Measurements from ENCODE around the gene PBXIP1.
"Not testable (repeated sequence)": the region's sequence is repeated elsewhere in the genome, so short reads cannot be mapped to it uniquely, and the experiment has no call there.

The PBXIP1 gene

DNA sequence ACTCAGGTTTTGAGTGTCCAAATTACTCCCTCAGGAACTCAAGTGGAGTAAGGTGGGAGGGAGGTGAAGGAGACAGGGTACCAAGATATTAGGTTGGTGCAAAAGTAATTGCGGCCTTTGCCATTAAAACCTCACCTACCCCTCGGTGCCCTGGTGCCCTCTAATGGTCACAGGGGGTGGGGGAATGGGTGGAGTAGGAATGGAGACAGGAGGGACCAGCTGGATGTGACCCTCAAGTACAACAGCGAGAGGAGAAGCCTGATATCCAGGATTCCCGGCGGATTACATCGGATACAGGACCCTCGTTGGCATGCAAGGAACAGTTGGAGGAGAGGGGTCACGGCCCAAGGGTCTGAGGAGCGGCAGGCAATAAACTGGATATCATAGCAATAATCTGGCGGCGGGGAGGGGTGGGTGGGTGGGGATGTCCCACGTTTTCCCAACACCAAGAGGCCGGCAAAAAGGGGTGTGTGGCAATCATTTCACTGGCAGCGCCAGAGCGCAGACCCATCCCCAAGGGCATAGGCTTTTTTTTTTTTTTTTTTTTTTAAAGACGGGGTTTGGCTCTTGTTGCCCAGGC is 42.4 kb upstream of the PBXIP1 start:
- TF ChIP-seq, protein P1, sequence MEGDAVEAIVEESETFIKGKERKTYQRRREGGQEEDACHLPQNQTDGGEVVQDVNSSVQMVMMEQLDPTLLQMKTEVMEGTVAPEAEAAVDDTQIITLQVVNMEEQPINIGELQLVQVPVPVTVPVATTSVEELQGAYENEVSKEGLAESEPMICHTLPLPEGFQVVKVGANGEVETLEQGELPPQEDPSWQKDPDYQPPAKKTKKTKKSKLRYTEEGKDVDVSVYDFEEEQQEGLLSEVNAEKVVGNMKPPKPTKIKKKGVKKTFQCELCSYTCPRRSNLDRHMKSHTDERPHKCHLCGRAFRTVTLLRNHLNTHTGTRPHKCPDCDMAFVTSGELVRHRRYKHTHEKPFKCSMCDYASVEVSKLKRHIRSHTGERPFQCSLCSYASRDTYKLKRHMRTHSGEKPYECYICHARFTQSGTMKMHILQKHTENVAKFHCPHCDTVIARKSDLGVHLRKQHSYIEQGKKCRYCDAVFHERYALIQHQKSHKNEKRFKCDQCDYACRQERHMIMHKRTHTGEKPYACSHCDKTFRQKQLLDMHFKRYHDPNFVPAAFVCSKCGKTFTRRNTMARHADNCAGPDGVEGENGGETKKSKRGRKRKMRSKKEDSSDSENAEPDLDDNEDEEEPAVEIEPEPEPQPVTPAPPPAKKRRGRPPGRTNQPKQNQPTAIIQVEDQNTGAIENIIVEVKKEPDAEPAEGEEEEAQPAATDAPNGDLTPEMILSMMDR (IDR thresholded peaks at IDR 0.05; ENCODE audit: insufficient read depth, missing control alignments): peak; percentile 17
- FAIRE-seq (no peak), DNase-seq (ENCODE audit: insufficient read length, low spot score) (no peak)

DNA sequence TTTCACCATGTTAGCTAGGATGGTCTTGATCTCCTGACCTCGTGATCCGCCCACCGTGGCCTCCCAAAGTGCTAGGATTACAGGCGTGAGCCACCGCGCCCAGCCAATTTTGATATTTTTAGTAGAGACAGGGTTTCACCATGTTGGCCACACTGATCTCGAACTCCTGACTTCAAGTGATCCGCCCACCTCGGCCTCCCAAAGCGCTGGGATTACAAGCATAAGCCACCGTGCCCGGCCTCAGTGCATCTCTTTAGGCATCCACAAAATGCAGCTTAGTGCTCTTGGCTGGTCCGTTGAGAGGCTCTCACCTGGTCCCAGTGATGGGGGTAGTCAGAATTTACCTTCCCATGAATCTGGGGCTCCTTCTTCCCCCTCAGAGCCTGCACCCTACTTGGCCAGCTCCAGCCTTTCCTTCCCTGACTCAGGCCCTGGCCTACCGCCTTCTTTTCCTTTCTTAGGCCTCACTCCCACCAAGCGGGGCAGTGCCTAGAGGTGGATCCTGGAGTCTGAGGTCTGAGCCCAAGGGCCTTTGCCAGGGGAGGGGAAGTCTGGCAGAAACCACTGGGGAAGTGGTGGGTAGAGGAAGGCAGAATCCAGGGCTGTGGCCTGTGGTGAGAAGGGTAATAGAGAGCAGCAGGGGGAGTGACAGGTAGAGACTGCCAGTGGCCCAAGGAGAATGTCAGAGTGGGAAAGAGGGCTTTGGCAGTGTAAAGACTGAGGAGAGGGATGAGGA is 41.2 kb upstream of the PBXIP1 start:
- DNase-seq (ENCODE audit: insufficient read length, low spot score) (no peak), FAIRE-seq (no peak)

DNA sequence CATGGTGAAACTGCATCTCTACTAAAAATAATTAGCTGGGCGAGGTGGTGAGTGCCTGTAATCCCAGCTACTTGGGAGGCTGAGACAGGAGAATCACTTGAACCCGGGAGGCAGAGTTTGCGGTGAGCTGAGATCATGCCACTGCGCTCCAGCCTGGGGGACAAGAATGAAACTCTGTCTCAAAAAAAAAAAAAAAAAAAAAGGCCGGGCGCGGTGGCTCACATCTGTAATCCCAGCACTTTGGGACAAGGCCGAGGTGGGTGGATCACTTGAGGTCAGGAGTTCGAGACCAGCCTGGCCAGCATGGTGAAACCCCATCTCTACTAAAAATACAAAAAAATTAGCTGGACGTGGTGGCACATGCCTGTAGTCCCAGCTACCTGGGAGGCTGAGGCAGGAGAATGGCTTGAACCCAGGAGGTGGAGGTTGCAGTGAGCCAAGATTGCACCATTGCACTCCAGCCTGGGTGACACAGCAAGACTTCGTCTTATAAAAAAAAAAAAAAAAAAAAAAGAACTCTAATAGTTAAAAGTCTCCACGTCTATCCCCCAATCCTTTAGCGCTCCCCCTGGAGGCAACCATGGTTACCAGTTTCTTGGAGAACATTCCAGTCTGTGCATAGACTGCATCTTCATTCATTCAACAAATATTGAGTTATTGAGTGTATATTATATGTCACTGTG is 39.5 kb upstream of the PBXIP1 start:
- not testable (repeated sequence) for FAIRE-seq; DNase-seq (ENCODE audit: insufficient read length, low spot score)
- TF ChIP-seq, protein P1 (IDR thresholded peaks at IDR 0.05; ENCODE audit: insufficient read depth, missing control alignments): peak; percentile 59

More for the DNA sequence above, 41.2 kb upstream of the PBXIP1 start:
- TF ChIP-seq, protein P1 (IDR thresholded peaks at IDR 0.05; ENCODE audit: insufficient read depth, missing control alignments): no peak

DNA sequence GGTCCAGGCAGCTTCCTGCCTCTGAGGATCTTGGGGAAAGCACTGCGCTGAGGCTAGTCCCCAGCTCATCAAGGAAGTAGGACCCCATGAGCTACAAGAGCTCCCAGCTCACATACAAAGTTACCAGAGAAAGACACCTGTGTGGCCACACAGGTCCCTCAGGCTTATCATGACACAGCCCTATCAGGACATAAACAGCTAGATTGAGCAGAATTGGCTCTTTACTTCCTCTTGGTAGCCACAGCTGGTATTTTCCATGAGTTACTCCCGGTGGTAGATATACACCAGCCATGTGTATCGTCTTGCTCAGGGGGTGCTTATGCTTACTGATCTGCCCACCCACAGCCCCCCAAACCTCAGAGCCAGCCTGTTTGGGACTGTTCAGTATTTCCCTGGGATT is 38.7 kb upstream of the PBXIP1 start:
- no peak for DNase-seq (ENCODE audit: insufficient read length, low spot score)
- FAIRE-seq: no peak

DNA sequence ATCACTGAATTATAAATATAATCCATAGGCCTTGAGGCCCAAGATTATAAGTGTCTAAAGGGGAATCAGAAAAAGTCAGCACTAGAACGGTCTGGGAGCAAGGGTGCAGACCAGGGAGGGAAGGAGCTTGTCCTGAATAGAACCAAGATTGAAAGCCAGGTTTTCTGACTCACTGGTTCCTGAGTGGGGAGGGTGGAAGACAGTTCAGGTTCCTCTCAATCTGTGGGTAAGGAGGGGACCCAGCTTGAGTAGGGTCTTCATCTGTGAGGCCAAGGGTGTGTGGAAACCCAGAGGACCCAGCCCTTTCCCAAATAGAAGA is 38.3 kb upstream of the PBXIP1 start:
- no peak for FAIRE-seq
- TF ChIP-seq, protein P1 (IDR thresholded peaks at IDR 0.05; ENCODE audit: insufficient read depth, missing control alignments): no peak

More for the DNA sequence above, 38.7 kb upstream of the PBXIP1 start:
- TF ChIP-seq, protein P1 (IDR thresholded peaks at IDR 0.05; ENCODE audit: insufficient read depth, missing control alignments): no peak

DNA sequence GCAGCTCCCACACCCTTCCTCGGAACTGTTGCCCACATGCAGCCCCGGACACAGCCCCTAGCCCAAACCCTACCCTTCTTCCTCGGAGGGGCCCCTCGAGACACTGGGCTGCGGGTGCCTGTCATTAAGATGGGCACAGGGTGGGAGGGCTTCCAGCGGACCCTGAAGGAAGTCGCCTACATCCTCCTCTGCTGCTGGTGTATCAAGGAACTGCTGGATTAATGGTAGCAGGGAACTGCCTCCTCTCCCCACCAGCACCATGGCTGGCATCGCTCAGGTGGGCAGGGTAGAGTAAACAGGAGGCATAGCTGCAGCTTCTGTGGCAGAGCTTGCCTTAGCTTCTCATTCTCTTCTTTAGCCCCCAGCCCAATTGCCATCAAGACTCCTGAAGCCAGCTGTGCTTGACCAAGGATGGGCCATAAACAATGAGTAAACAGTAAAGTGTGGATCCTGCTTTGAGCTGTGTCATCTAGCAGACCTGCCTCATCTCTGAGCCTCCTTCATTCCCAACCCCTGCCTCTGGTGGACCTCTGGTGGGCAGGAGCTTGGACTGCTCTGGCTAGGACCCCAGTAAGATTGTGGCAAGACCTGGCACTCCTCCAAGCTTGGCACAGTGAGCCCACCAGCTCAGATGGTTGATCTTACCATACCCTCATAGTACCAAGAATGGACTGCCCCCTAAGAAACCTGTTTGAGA is 37.8 kb upstream of the PBXIP1 start, which contains the start of gene LENEP:
TSS of gene LENEP (plus strand) at position 15 of the 697 bp plus-strand sequence. CDS start at position 37, 22 bp downstream.
- DNase-seq (ENCODE audit: insufficient read length, low spot score): no peak
- no peak for FAIRE-seq
- TF ChIP-seq, protein P1 (IDR thresholded peaks at IDR 0.05; ENCODE audit: insufficient read depth, missing control alignments): no peak

More for the DNA sequence above, 38.3 kb upstream of the PBXIP1 start:
- no peak for DNase-seq (ENCODE audit: insufficient read length, low spot score)

Measured in D721Med (cell line).